Raji (cell line): Measurements from ENCODE around the gene LAMA3.

Experiments
- POLR2A ChIP-seq: IDR thresholded peaks from 2 replicates; pipeline ENCODE4 v1.6.1; 2011; ENCODE audit warnings: low read depth, low read length, control low read depth; ENCODE audit not compliant: insufficient read depth

Gene LAMA3

DNA sequence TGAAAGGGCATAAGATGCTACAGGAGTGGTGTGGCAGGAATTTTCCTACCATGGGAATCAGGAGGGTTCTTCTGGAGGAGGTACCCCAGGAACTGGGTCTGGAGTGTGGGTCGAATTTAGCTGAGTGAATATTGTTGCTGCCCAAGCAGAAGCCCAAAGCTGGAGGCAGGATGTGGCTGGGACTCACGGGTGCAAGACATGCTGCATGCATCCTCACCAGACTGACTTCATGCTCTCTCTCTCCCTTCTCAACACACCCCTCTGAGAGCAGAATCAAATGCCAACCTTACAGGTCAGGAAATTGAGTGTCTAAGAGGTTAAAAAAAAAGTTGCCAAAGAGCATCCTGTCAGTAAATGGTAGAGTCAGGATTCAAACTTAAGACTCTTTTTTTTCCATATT lies 246.6 kb downstream of the LAMA3 start:
- TF ChIP-seq POLR2A = no peak

DNA sequence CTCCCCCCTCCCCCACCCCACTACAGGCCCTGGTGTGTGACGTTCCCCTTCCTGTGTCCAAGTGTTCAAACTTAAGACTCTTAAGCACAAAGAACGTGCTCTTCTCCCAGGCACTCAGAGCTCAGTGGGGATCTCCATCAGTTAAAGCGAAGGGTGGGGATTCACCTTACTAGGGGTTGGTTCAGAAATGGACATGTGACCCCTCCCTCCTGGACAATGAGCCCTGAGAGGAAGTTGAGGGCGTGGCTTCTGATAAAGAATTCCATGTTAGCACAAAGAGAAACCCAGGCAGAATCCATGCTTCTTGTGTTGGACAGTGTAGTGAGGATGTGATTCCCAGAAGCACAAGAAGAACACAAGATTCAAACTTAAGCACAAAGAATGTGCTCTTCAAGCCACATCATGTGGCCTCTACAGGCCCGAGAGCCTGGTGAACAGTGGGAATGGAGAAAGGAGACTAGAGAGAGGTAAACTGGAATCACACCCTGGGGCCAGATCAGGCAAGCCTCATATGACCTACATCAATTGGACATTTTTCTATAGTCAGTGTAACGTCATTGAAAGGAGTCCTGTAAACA lies 247.2 kb downstream of the LAMA3 start:
- no peak for TF ChIP-seq POLR2A

DNA sequence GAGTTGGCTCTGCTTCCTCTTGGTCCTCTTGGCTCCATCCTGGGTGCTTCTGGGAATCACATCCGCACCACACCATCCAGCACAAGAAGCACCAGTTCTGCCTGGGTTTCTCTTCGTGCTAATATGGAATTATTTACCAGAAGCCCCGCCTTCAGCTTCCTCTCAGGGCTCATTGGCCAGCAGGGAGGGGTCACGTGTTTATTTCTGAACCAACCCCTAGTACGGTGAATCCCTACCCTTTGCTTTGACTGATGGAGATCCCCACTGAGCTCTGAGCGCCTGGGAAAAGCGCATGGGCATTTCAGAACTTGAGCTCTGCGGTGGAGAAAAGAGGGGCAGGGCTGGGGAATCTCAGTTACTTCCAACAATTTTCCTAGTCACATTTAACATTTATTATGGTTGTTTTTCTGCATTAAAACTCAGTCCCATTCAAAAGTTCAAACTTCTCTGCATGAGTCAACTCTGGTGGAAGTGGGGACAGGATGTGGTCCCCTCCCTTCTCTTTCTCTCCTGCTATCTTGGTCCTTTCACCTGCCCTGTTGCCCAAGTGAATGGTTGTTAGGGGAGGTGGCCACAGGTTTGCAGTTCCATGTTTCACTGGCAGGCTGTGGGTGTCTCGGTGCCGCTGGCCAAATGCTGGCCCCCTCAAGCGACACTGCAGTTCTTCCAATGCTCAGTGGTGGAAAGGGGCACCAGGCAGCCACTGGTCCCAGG lies 248.9 kb downstream of the LAMA3 start:
- TF ChIP-seq POLR2A = no peak

- TF ChIP-seq POLR2A = no peak
These were observed 249.7 kb downstream of the LAMA3 start for GRCh38 chr18:23938901-23939341.

DNA sequence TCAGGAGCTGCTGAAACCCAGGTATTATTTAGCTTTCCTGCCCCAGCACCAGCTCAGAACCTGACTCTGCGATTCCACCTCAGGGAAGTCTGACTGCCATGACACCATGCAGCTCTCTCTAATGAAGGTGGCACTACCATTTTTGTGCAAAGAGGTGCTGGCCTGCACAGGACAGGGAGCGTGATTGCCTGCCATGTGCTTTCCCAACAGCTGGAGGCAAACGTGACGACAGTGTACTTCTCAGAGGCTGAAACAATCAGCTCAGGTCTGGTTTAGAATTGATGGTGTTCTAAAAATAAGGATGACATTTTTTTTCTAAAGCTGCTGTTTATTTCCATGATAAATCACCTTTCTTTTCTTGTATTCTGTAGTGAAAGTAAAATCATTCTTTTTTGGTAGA lies 250.1 kb downstream of the LAMA3 start:
- no peak for TF ChIP-seq POLR2A

DNA sequence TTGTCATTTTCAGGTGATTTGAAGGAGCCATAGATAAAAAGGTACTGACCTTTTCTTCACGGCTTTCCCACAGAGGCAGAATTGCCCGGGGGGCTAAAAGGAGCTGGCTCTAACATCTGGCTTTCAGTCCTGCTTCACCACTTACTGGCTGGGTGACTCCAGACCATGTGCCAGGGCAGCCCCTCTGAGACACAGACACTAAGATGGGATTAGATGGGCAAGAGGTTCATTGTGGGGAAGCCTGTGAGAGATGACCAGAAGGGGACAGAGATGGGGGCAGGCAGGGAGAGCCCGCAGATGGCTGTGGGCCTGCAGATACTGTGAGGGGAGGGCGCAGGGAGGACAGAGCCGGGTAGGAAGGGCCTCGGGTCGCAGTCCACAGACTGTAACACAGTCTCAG lies 250.6 kb downstream of the LAMA3 start:
- no peak for TF ChIP-seq POLR2A

DNA sequence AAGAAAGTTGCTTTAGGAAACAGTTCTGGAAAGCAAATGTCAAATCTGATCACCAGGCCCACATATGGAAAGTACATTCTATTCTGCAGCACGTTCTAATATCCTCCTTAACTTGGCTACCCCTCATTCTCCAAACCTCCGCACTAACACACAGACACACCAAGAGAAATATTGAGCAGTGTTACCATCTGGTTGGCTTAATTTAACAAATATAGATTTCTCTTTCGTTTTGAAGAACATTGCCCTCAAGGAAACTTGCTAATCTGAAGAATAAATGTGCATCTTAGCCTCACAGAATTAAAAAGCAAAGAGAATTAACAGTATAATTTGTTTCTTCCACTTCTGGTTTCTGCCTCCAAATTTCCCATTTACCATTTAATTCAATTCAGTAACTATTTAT lies 252.5 kb downstream of the LAMA3 start:
- no peak for TF ChIP-seq POLR2A

DNA sequence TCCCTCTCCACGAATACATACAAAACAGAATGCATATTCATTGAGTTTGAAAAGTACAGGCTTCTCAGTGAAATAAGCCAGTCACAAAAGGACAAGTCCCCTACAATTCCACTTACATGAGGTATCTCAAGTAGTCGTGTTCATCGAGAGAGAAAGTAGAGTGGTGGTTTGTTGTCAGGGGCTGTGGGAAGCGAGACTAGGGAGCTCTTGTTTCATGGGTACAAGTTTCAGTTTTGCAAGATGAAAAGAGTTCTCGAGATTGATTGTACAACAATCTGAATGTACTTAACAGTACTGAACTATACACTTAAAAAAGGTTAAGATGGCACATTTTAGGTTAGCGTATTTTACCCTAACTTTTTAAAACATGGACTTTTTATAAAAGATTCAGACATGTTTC lies 253.9 kb downstream of the LAMA3 start:
- no peak for TF ChIP-seq POLR2A

GRCh38 chr18:23943903-23944624 lies 254.8 kb downstream of the LAMA3 start:
- no peak for TF ChIP-seq POLR2A

GRCh38 chr18:23945416-23946079 lies 256.3 kb downstream of the LAMA3 start:
- TF ChIP-seq POLR2A = no peak

DNA sequence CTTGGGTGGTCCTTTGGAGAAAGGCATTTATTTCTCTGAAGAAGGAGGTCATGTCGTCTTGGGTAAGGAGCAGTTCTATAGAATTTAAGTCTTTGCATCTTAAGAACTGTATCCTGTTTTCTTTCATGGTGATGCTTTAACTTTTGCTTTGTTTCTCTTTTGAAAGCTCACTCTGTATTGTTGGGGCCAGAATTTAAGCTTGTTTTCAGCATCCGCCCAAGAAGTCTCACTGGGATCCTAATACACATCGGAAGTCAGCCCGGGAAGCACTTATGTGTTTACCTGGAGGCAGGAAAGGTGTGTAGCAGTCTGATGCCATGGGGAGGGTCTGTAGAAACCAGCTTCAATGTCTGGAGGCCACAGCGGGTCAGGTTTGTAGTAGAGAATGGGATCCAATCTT lies 260.6 kb downstream of the LAMA3 start:
- no peak for TF ChIP-seq POLR2A

DNA sequence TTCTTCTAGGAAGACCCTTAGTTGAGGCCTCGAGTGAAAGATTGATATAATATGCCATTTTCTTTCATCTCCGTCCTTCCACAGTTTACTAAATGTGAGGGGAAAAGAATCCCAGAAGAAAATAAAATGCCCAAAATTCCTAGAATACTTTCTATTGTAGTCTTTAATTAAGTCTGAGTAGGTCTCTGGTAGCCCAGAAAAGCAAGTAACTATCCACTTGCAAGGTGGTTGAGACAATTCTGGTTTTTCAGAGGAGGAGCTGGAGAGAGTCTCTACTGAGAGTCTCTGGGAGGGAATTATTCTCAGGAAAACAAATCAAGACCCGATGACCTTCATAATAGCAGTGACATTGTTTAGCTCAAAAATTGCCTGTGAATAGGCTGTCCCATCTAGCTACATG lies 261.4 kb downstream of the LAMA3 start:
- TF ChIP-seq POLR2A = no peak

DNA sequence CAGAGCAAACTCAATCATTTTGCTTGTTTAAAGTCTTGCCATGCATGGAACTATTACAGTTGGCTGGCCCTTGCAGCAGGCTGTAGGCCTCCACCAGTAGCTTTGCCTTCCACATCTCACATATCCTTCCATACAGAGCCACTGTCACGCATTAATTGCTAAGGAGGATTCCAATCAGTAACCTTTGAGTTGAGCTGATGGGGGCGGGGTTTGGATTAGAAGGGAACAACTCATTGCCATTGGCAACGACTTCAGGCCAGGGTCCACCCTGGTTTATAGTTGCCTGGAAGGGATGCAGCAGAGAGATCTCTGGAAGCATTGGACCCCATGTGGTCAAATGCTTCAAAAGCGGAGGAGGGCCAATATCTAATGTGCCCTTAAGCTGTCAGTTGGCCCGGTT lies 262.0 kb downstream of the LAMA3 start:
- no peak for TF ChIP-seq POLR2A

DNA sequence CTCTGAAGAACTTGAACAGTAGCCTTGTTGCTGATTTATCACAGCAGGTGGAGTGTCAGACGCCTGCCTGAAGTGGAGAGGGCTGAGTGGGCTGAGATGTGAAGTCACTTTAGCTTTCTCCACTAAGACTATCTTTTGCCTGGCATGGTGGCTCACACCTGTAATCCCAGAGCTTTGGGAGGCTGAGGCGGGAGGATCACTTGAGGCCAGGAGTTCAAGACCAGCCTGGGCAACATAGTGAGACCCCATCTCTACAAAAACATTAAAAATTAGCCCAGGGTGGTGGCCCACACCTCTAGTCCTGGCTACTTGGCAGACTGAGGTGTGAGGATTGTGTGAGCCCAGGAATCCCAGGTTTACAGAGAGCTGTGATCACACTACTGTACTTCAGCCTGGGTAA lies 264.7 kb downstream of the LAMA3 start:
- TF ChIP-seq POLR2A = no peak

- TF ChIP-seq POLR2A = no peak
These were observed 267.2 kb downstream of the LAMA3 start for GRCh38 chr18:23956483-23956882.

GRCh38 chr18:23958036-23958435 lies 268.8 kb downstream of the LAMA3 start:
- no peak for TF ChIP-seq POLR2A

GRCh38 chr18:23963443-23964165 lies 274.4 kb downstream of the LAMA3 start:
- no peak for TF ChIP-seq POLR2A
